ENCODE data around the gene ESD.

DNA sequence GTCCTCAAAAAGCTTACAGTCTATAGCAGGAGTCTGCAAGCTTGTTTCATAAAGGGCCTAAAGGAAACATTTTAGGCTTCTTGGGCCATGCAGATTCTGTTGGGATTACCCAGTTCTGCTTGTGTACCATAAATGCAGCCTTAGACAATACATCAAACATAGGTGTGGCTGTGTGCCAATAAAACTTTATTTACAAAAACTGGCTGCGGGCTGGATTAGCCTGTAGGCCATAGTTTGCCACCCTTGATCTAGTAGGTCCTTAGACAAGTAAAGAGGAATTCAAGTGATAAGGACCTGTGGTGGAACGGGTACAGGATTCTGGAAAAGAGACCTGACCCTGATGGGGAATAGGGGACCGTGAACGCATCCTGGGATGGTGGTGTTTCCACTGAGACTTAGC is 51.9 kb downstream of the ESD start:
- no peak for TF ChIP-seq ZNF232 (CRISPR knock-in tag; IDR thresholded peaks at IDR 0.05)
- TF ChIP-seq, protein P1, sequence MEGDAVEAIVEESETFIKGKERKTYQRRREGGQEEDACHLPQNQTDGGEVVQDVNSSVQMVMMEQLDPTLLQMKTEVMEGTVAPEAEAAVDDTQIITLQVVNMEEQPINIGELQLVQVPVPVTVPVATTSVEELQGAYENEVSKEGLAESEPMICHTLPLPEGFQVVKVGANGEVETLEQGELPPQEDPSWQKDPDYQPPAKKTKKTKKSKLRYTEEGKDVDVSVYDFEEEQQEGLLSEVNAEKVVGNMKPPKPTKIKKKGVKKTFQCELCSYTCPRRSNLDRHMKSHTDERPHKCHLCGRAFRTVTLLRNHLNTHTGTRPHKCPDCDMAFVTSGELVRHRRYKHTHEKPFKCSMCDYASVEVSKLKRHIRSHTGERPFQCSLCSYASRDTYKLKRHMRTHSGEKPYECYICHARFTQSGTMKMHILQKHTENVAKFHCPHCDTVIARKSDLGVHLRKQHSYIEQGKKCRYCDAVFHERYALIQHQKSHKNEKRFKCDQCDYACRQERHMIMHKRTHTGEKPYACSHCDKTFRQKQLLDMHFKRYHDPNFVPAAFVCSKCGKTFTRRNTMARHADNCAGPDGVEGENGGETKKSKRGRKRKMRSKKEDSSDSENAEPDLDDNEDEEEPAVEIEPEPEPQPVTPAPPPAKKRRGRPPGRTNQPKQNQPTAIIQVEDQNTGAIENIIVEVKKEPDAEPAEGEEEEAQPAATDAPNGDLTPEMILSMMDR (IDR thresholded peaks at IDR 0.05) = no peak
- TF ChIP-seq, protein P2, sequence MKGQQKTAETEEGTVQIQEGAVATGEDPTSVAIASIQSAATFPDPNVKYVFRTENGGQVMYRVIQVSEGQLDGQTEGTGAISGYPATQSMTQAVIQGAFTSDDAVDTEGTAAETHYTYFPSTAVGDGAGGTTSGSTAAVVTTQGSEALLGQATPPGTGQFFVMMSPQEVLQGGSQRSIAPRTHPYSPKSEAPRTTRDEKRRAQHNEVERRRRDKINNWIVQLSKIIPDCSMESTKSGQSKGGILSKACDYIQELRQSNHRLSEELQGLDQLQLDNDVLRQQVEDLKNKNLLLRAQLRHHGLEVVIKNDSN (CRISPR knock-in tag; IDR thresholded peaks at IDR 0.05) = no peak
- TF ChIP-seq, protein P3, sequence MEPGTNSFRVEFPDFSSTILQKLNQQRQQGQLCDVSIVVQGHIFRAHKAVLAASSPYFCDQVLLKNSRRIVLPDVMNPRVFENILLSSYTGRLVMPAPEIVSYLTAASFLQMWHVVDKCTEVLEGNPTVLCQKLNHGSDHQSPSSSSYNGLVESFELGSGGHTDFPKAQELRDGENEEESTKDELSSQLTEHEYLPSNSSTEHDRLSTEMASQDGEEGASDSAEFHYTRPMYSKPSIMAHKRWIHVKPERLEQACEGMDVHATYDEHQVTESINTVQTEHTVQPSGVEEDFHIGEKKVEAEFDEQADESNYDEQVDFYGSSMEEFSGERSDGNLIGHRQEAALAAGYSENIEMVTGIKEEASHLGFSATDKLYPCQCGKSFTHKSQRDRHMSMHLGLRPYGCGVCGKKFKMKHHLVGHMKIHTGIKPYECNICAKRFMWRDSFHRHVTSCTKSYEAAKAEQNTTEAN (CRISPR knock-in tag; IDR thresholded peaks at IDR 0.05) = no peak
- no peak for TF ChIP-seq NFYB (CRISPR knock-in tag; conservative IDR thresholded peaks at IDR 0.05; ENCODE audit: low read depth)
- TF ChIP-seq SOX15 (CRISPR knock-in tag; IDR thresholded peaks at IDR 0.05) = no peak
- TF ChIP-seq CREM (CRISPR knock-in tag; IDR thresholded peaks at IDR 0.05) = no peak
- no peak for TF ChIP-seq NR3C1 (CRISPR knock-in tag; conservative IDR thresholded peaks at IDR 0.05; ENCODE audit: low read depth)
- no peak for TF ChIP-seq TCF7 (CRISPR knock-in tag; IDR thresholded peaks at IDR 0.05; ENCODE audit: low read depth)

All from WTC11 (cell line).